ENCODE measurements around the gene PRRC2B. TPM values are rescaled to one million over a fixed set of nuclear protein-coding genes. Genes with fewer than 3 reads are reported as not detected.
A peak's percentile ranks its signal among the peaks of the same experiment; 100 is the strongest.

PRRC2B gene
- total and polyA plus RNA-seq, 3 donors from 2014 or later: 111 to 213 (median 175) TPM

GRCh38 chr9:131516930-131517329 is 123.0 kb downstream of the PRRC2B start:
- H3K4me3 ChIP-seq: no peak overlapping the region
- no peaks in the 10 kb centered on the region for H3K4me1 ChIP-seq
- TF ChIP-seq, protein P1, sequence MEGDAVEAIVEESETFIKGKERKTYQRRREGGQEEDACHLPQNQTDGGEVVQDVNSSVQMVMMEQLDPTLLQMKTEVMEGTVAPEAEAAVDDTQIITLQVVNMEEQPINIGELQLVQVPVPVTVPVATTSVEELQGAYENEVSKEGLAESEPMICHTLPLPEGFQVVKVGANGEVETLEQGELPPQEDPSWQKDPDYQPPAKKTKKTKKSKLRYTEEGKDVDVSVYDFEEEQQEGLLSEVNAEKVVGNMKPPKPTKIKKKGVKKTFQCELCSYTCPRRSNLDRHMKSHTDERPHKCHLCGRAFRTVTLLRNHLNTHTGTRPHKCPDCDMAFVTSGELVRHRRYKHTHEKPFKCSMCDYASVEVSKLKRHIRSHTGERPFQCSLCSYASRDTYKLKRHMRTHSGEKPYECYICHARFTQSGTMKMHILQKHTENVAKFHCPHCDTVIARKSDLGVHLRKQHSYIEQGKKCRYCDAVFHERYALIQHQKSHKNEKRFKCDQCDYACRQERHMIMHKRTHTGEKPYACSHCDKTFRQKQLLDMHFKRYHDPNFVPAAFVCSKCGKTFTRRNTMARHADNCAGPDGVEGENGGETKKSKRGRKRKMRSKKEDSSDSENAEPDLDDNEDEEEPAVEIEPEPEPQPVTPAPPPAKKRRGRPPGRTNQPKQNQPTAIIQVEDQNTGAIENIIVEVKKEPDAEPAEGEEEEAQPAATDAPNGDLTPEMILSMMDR (IDR thresholded peaks at IDR 0.05): no peak
- no peak for TF ChIP-seq POLR2A (IDR thresholded peaks at IDR 0.05)
- no peak overlapping the region for H3K27ac ChIP-seq
- H3K27me3 ChIP-seq: no peaks in the 10 kb centered on the region
- DNase-seq: no peak
- no peaks in the 10 kb centered on the region for H3K36me3 ChIP-seq (ENCODE audit: low read depth, missing control alignments)
- no peaks in the 10 kb centered on the region for H3K9me3 ChIP-seq
- intact Hi-C loops (cut with DNase I; ENCODE audit: low total_unique reads): no loop called here
- 90 to 94% methylated on average over 9 of the region's 9 CpGs for WGBS, 2 donors

GRCh38 chr9:131517761-131518190 is 123.9 kb downstream of the PRRC2B start:
- H3K4me1 ChIP-seq: no peaks in the 10 kb centered on the region
- no peaks in the 10 kb centered on the region for H3K27me3 ChIP-seq
- no peak for TF ChIP-seq POLR2A (IDR thresholded peaks at IDR 0.05)
- TF ChIP-seq, protein P1 (IDR thresholded peaks at IDR 0.05): no peak
- no peaks in the 10 kb centered on the region for H3K9me3 ChIP-seq
- WGBS, 2 donors: 79 to 81% methylated on average over 9 to 11 of the region's 11 CpGs
- peak; percentile 36 for DNase-seq
- intact Hi-C loops (cut with DNase I; ENCODE audit: low total_unique reads): no loop called here
- H3K4me3 ChIP-seq: no peak overlapping the region
- H3K27ac ChIP-seq: no peak overlapping the region
- no peaks in the 10 kb centered on the region for H3K36me3 ChIP-seq (ENCODE audit: low read depth, missing control alignments)

DNA sequence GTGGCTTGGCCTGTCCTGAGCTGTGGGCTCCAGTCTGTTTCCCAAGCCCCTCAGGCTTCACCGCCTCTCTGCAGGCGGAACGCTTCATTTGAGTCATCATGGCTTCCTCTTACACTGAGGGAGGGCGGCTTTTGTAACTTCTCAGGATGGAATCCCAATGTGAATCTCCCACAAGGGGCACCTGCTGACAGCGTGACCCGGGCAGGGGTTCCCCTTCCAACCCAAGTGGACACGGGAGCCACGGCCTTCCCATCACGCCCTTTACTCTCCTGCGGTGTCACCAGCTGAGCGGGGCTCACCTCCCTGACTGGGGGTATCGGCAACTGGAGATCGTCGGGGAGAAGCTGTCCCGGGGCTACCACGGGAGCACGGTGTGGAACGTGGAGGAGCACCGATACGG is 124.7 kb downstream of the PRRC2B start:
- H3K36me3 ChIP-seq (ENCODE audit: low read depth, missing control alignments): no peaks in the 10 kb centered on the region
- TF ChIP-seq, protein P1 (IDR thresholded peaks at IDR 0.05): no peak
- no peak for TF ChIP-seq POLR2A (IDR thresholded peaks at IDR 0.05)
- no peaks in the 10 kb centered on the region for H3K9me3 ChIP-seq
- H3K27ac ChIP-seq: no peak overlapping the region
- H3K27me3 ChIP-seq: no peaks in the 10 kb centered on the region
- no peaks in the 10 kb centered on the region for H3K4me1 ChIP-seq
- WGBS, 2 donors: 96 to 98% methylated on average over 20 of the region's 20 CpGs
- no peak overlapping the region for H3K4me3 ChIP-seq
- intact Hi-C loops (cut with DNase I; ENCODE audit: low total_unique reads): no loop called here
- no peak for DNase-seq

GRCh38 chr9:131520503-131520902 is 126.6 kb downstream of the PRRC2B start:
- no peaks in the 10 kb centered on the region for H3K36me3 ChIP-seq (ENCODE audit: low read depth, missing control alignments)
- H3K27me3 ChIP-seq: no peaks in the 10 kb centered on the region
- no peak overlapping the region for H3K4me3 ChIP-seq
- no peaks in the 10 kb centered on the region for H3K4me1 ChIP-seq
- H3K27ac ChIP-seq: no peak overlapping the region
- DNase-seq: no peak
- H3K9me3 ChIP-seq: no peaks in the 10 kb centered on the region
- TF ChIP-seq POLR2A (IDR thresholded peaks at IDR 0.05): no peak
- TF ChIP-seq, protein P1 (IDR thresholded peaks at IDR 0.05): no peak
- 80% methylated on average over 16 of the region's 16 CpGs for WGBS, 2 donors
- intact Hi-C loops (cut with DNase I; ENCODE audit: low total_unique reads): no loop called here

DNA sequence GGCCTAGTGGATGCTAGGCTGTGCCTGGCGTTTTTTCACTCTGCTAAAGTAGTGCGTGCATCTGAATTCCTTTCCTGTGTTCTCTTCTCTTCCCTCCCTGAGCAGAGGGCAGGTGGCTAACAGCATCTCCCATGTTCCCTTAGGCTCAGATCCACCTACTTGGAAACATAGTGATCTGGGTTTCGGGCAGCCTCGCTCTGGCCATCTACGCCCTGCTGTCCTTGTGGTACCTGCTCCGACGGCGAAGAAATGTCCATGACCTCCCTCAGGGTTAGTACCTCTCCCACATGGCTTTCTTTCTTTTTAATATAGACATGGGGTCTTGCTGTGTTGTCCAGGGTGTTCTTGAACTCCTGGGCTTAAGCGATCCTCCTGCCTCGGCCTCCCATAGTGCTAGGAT is 127.3 kb downstream of the PRRC2B start:
- TF ChIP-seq, protein P1 (IDR thresholded peaks at IDR 0.05): no peak
- no peak for TF ChIP-seq POLR2A (IDR thresholded peaks at IDR 0.05)
- H3K27me3 ChIP-seq: no peaks in the 10 kb centered on the region
- no peak overlapping the region for H3K27ac ChIP-seq
- no peaks in the 10 kb centered on the region for H3K36me3 ChIP-seq (ENCODE audit: low read depth, missing control alignments)
- WGBS, 2 donors: 90 to 95% methylated on average over 10 of the region's 10 CpGs
- H3K4me3 ChIP-seq: no peak overlapping the region
- H3K9me3 ChIP-seq: no peaks in the 10 kb centered on the region
- H3K4me1 ChIP-seq: no peaks in the 10 kb centered on the region
- DNase-seq: no peak
- intact Hi-C loops (cut with DNase I; ENCODE audit: low total_unique reads): no loop called here

Data from testis (tissue), 3 donors.